ENCODE measurements around the gene TRAT1.

The TRAT1 gene

DNA sequence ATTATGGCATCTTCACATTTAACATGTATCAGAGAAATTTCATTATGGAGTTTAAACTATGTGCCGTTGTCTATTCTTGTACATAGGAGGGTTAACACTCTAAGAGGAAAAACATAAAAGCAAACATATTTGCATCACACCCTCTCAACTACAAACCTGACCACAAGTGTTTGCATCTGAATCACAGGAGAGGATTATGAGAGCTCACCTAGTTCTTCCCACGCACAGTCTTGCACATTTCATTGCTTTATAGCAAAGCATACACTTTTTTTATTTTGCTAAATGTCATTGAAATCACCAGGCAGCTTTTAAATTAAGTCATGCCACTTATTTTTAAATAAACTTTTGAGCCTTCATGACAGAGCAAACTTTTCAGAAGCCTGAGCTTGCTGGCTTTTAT is 12.5 kb downstream of the TRAT1 start:
- Histone ChIP-seq H3K27ac (no peak overlapping the region), H3K4me1 (ENCODE audit: control insufficient read depth in 1 of 2, insufficient read depth in 1 of 2, low read depth in 1 of 2, low read length in 1 of 2) (no peaks in the 10 kb centered on the region), H3K9me3 (no peaks in the 10 kb centered on the region), H3K36me3 (no peaks in the 10 kb centered on the region), H3K27me3 (no peaks in the 10 kb centered on the region), H3K4me3 (ENCODE audit: low read depth in 1 of 2, low read length in 1 of 2) (no peak overlapping the region)
- TF ChIP-seq, protein P1, sequence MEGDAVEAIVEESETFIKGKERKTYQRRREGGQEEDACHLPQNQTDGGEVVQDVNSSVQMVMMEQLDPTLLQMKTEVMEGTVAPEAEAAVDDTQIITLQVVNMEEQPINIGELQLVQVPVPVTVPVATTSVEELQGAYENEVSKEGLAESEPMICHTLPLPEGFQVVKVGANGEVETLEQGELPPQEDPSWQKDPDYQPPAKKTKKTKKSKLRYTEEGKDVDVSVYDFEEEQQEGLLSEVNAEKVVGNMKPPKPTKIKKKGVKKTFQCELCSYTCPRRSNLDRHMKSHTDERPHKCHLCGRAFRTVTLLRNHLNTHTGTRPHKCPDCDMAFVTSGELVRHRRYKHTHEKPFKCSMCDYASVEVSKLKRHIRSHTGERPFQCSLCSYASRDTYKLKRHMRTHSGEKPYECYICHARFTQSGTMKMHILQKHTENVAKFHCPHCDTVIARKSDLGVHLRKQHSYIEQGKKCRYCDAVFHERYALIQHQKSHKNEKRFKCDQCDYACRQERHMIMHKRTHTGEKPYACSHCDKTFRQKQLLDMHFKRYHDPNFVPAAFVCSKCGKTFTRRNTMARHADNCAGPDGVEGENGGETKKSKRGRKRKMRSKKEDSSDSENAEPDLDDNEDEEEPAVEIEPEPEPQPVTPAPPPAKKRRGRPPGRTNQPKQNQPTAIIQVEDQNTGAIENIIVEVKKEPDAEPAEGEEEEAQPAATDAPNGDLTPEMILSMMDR (IDR thresholded peaks at IDR 0.05), result no peak

DNA sequence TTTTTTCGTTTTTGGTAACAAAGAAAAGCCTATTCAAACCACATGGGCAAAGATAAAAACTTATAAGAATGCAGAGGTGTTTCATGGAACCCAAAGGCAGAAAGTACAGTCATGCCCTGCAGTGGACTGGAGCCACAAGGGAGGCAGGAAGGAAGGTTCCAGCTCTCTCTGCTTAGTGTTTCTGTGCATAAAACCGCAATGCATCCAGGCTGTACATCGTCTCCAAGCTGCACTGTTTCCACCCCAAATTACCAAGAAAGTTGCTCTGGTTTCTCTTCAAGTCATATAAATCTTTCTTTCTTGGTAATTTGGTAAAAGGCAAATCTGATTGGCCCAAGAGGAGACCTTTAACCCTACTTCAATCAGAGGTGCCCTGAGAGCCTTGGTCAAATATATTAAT is 15.8 kb downstream of the TRAT1 start:
- Histone ChIP-seq H3K27me3 (no peaks in the 10 kb centered on the region), H3K4me1 (ENCODE audit: control insufficient read depth in 1 of 2, insufficient read depth in 1 of 2, low read depth in 1 of 2, low read length in 1 of 2) (no peaks in the 10 kb centered on the region), H3K4me3 (ENCODE audit: low read depth in 1 of 2, low read length in 1 of 2) (no peak overlapping the region), H3K36me3 (no peaks in the 10 kb centered on the region), H3K9me3 (no peaks in the 10 kb centered on the region), H3K27ac (no peak overlapping the region)
- TF ChIP-seq, protein P1 (IDR thresholded peaks at IDR 0.05), result no peak

DNA sequence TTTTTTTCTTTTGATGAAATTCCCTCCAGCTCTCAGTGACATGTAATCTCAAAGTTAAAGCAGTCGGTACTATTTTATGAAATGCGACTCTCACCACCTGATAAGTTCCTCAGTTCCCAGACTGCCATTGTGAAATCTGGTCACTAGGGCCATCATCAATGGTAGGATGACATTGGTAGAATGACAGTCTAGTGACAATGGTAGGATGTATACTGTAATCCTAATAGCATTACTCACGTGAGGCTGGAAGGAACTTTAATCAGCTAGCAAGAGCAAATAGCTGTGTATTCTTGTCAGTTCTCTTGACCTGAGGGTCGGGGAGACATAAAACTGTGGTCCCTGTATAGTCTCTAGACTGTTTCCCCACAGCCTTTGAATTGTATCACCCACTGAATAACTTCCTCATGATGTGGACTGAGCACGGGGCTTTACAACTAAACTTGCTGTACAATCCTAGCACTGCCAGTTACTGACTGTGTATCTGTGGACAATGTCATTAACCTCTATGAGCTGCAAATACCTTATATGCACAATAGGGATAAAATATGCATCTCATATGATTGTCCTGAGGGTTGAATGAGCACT is 23.2 kb downstream of the TRAT1 start:
- Histone ChIP-seq H3K4me1 (ENCODE audit: control insufficient read depth in 1 of 2, insufficient read depth in 1 of 2, low read depth in 1 of 2, low read length in 1 of 2) (no peaks in the 10 kb centered on the region), H3K4me3 (ENCODE audit: low read depth in 1 of 2, low read length in 1 of 2) (no peak overlapping the region), H3K36me3 (no peaks in the 10 kb centered on the region), H3K9me3 (no peaks in the 10 kb centered on the region), H3K27me3 (no peaks in the 10 kb centered on the region), H3K27ac (no peak overlapping the region)
- TF ChIP-seq, protein P1 (IDR thresholded peaks at IDR 0.05), result no peak

DNA sequence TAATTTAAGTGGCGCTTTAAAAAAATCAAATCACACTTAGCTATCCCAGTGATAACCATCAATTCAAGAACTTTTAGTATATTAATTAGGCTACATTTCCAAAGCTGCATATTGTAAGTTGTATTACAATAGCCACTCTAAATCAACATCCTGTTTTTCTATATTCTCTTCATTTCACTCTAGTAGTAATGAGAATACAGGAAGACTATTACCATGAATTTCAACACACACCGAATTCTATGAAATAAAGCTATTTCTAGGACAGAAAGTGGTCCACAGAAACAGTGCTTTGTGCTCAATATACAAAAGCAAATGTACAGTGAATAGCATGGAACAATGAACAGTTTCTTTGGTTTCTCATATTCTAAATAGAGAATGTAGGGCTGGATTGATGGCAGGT is 24.6 kb downstream of the TRAT1 start:
- H3K27ac ChIP-seq, result no peak overlapping the region
- no peaks in the 10 kb centered on the region for H3K36me3 ChIP-seq
- TF ChIP-seq, protein P1 (IDR thresholded peaks at IDR 0.05), result no peak
- no peaks in the 10 kb centered on the region for H3K9me3 ChIP-seq
- H3K4me3 ChIP-seq (ENCODE audit: low read depth in 1 of 2, low read length in 1 of 2), result no peak overlapping the region
- no peaks in the 10 kb centered on the region for H3K27me3 ChIP-seq
- no peaks in the 10 kb centered on the region for H3K4me1 ChIP-seq (ENCODE audit: control insufficient read depth in 1 of 2, insufficient read depth in 1 of 2, low read depth in 1 of 2, low read length in 1 of 2)

DNA sequence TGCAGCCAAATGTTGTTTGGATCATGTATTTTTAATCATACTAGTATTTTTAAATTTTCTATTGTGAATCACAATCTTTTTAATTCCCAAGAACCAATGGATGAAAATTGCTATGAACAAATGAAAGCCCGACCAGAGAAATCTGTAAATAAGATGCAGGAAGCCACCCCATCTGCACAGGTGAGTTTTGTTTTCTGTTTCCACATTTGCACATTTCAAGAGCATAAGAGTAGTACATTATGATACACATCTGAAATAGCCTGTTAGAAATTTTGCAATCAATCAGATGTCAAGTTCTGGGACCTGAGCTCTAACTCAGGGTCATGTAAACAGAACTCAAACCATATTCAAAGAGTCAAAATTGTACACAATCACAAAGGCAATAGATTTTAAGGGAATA is 26.5 kb downstream of the TRAT1 start:
- no peaks in the 10 kb centered on the region for H3K27me3 ChIP-seq
- TF ChIP-seq, protein P1 (IDR thresholded peaks at IDR 0.05), result no peak
- H3K27ac ChIP-seq, result no peak overlapping the region
- H3K4me3 ChIP-seq (ENCODE audit: low read depth in 1 of 2, low read length in 1 of 2), result no peak overlapping the region
- H3K36me3 ChIP-seq, result no peaks in the 10 kb centered on the region
- no peaks in the 10 kb centered on the region for H3K9me3 ChIP-seq
- no peaks in the 10 kb centered on the region for H3K4me1 ChIP-seq (ENCODE audit: control insufficient read depth in 1 of 2, insufficient read depth in 1 of 2, low read depth in 1 of 2, low read length in 1 of 2)

DNA sequence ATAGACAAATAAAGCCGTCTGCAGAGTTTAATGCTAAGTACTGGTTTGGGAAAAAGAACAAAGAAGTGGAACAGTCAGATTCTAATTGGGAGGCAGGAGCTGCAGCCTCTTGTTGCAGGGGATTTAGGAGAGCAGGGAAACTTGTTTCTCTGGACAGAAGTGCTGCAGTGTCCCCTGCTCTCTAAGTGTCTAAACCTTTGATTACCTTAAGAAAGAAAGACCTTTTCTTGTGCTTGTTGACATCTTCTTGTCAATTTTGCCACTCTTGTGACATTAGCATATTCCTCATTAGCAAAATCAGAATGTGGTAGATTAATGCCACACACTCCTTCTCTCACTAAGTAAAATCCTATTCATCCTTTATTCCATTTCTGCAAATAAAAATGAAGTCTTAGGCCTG is 38.8 kb downstream of the TRAT1 start:
- Histone ChIP-seq H3K9me3 (no peaks in the 10 kb centered on the region), H3K27ac (no peak overlapping the region), H3K27me3 (no peaks in the 10 kb centered on the region), H3K4me3 (ENCODE audit: low read depth in 1 of 2, low read length in 1 of 2) (no peak overlapping the region), H3K4me1 (ENCODE audit: control insufficient read depth in 1 of 2, insufficient read depth in 1 of 2, low read depth in 1 of 2, low read length in 1 of 2) (no peaks in the 10 kb centered on the region), H3K36me3 (no peaks in the 10 kb centered on the region)
- TF ChIP-seq, protein P1 (IDR thresholded peaks at IDR 0.05), result no peak

Data from neutrophil (primary cell).